ENCODE data around the gene MAP2K7.
"Not testable (repeated sequence)": the region's sequence is repeated elsewhere in the genome, so short reads cannot be mapped to it uniquely, and the experiment has no call there.

Gene MAP2K7

GRCh38 chr19:7928741-7929701 lies 25.3 kb downstream of the MAP2K7 start:
- Mint-ChIP-seq H3K4me3 (no peak overlapping the region), H3K27me3 (ENCODE audit: low read depth) (no peaks in the 10 kb centered on the region), H3K27ac (no peak overlapping the region), H3K4me1 (ENCODE audit: low read depth) (peaks cover 6% of the 10 kb centered on the region), H3K36me3 (ENCODE audit: low read depth) (peaks cover 7% of the 10 kb centered on the region), H3K9me3 (no peaks in the 10 kb centered on the region)
- DNase-seq (ENCODE audit: low spot score), result peak; percentile 39

- not testable (repeated sequence) for H3K4me1 Mint-ChIP-seq (ENCODE audit: low read depth); H3K27me3 Mint-ChIP-seq (ENCODE audit: low read depth); H3K36me3 Mint-ChIP-seq (ENCODE audit: low read depth); H3K9me3 Mint-ChIP-seq; H3K4me3 Mint-ChIP-seq; H3K27ac Mint-ChIP-seq; DNase-seq (ENCODE audit: low spot score)
Observed at GRCh38 chr19:7930030-7930429, 26.4 kb downstream of the MAP2K7 start.

GRCh38 chr19:7930765-7931164 lies 27.1 kb downstream of the MAP2K7 start:
- no peak overlapping the region for H3K4me3 Mint-ChIP-seq
- H3K27me3 Mint-ChIP-seq (ENCODE audit: low read depth), result no peaks in the 10 kb centered on the region
- H3K27ac Mint-ChIP-seq, result no peak overlapping the region
- H3K9me3 Mint-ChIP-seq, result no peaks in the 10 kb centered on the region
- peaks cover 10% of the 10 kb centered on the region for H3K36me3 Mint-ChIP-seq (ENCODE audit: low read depth)
- no peak for DNase-seq (ENCODE audit: low spot score)
- H3K4me1 Mint-ChIP-seq (ENCODE audit: low read depth), result peaks cover 2% of the 10 kb centered on the region

- Mint-ChIP-seq H3K4me1 (ENCODE audit: low read depth) (peaks cover 2% of the 10 kb centered on the region), H3K4me3 (no peak overlapping the region), H3K27ac (no peak overlapping the region), H3K36me3 (ENCODE audit: low read depth) (peaks cover 15% of the 10 kb centered on the region), H3K9me3 (no peaks in the 10 kb centered on the region), H3K27me3 (ENCODE audit: low read depth) (no peaks in the 10 kb centered on the region)
- no peak for DNase-seq (ENCODE audit: low spot score)
Observed at GRCh38 chr19:7931221-7932061, 27.8 kb downstream of the MAP2K7 start.

- DNase-seq (ENCODE audit: low spot score), result no peak
- H3K4me1 Mint-ChIP-seq (ENCODE audit: low read depth), result peaks cover 2% of the 10 kb centered on the region
- H3K9me3 Mint-ChIP-seq, result no peaks in the 10 kb centered on the region
- H3K4me3 Mint-ChIP-seq, result no peak overlapping the region
- H3K27ac Mint-ChIP-seq, result no peak overlapping the region
- H3K27me3 Mint-ChIP-seq (ENCODE audit: low read depth), result no peaks in the 10 kb centered on the region
- peaks cover 17% of the 10 kb centered on the region for H3K36me3 Mint-ChIP-seq (ENCODE audit: low read depth)
Observed at GRCh38 chr19:7932276-7932929, 28.7 kb downstream of the MAP2K7 start.

GRCh38 chr19:7932930-7933300 lies 29.2 kb downstream of the MAP2K7 start:
- no peaks in the 10 kb centered on the region for H3K27me3 Mint-ChIP-seq (ENCODE audit: low read depth)
- peaks cover 2% of the 10 kb centered on the region for H3K4me1 Mint-ChIP-seq (ENCODE audit: low read depth)
- no peak for DNase-seq (ENCODE audit: low spot score)
- H3K27ac Mint-ChIP-seq, result no peak overlapping the region
- peaks cover 18% of the 10 kb centered on the region for H3K36me3 Mint-ChIP-seq (ENCODE audit: low read depth)
- no peaks in the 10 kb centered on the region for H3K9me3 Mint-ChIP-seq
- no peak overlapping the region for H3K4me3 Mint-ChIP-seq

GRCh38 chr19:7933411-7933810 lies 29.7 kb downstream of the MAP2K7 start:
- no peaks in the 10 kb centered on the region for H3K27me3 Mint-ChIP-seq (ENCODE audit: low read depth)
- DNase-seq (ENCODE audit: low spot score), result no peak
- peaks cover 16% of the 10 kb centered on the region for H3K36me3 Mint-ChIP-seq (ENCODE audit: low read depth)
- no peak overlapping the region for H3K27ac Mint-ChIP-seq
- no peaks in the 10 kb centered on the region for H3K9me3 Mint-ChIP-seq
- H3K4me1 Mint-ChIP-seq (ENCODE audit: low read depth), result peaks cover under 1% of the 10 kb centered on the region
- H3K4me3 Mint-ChIP-seq, result no peak overlapping the region

- H3K27me3 Mint-ChIP-seq (ENCODE audit: low read depth), result no peaks in the 10 kb centered on the region
- H3K4me3 Mint-ChIP-seq, result no peak overlapping the region
- no peak for DNase-seq (ENCODE audit: low spot score)
- no peaks in the 10 kb centered on the region for H3K4me1 Mint-ChIP-seq (ENCODE audit: low read depth)
- H3K27ac Mint-ChIP-seq, result no peak overlapping the region
- H3K36me3 Mint-ChIP-seq (ENCODE audit: low read depth), result peaks cover 18% of the 10 kb centered on the region
- no peaks in the 10 kb centered on the region for H3K9me3 Mint-ChIP-seq
Observed at GRCh38 chr19:7933828-7934725, 30.4 kb downstream of the MAP2K7 start.

- Mint-ChIP-seq H3K27ac (no peak overlapping the region), H3K36me3 (ENCODE audit: low read depth) (peaks cover 18% of the 10 kb centered on the region), H3K4me1 (ENCODE audit: low read depth) (no peaks in the 10 kb centered on the region), H3K27me3 (ENCODE audit: low read depth) (no peaks in the 10 kb centered on the region), H3K4me3 (no peak overlapping the region), H3K9me3 (no peaks in the 10 kb centered on the region)
- no peak for DNase-seq (ENCODE audit: low spot score)
Observed at GRCh38 chr19:7934766-7935165, 31.1 kb downstream of the MAP2K7 start.

GRCh38 chr19:7940841-7941240 lies 37.2 kb downstream of the MAP2K7 start:
- Mint-ChIP-seq H3K36me3 (ENCODE audit: low read depth) (peaks cover 17% of the 10 kb centered on the region), H3K4me3 (peak overlapping the region; percentile 40), H3K9me3 (no peaks in the 10 kb centered on the region), H3K4me1 (ENCODE audit: low read depth) (peaks cover 22% of the 10 kb centered on the region), H3K27ac (no peak overlapping the region), H3K27me3 (ENCODE audit: low read depth) (no peaks in the 10 kb centered on the region)
- DNase-seq (ENCODE audit: low spot score), result no peak

- Mint-ChIP-seq H3K9me3 (no peaks in the 10 kb centered on the region), H3K27me3 (ENCODE audit: low read depth) (no peaks in the 10 kb centered on the region), H3K36me3 (ENCODE audit: low read depth) (peaks cover 11% of the 10 kb centered on the region), H3K27ac (peak overlapping the region; percentile 97), H3K4me1 (ENCODE audit: low read depth) (peaks cover 22% of the 10 kb centered on the region), H3K4me3 (peak overlapping the region; percentile 97)
- DNase-seq (ENCODE audit: low spot score), result no peak
Observed at GRCh38 chr19:7941895-7942596, 38.4 kb downstream of the MAP2K7 start.

- H3K9me3 Mint-ChIP-seq, result no peaks in the 10 kb centered on the region
- no peaks in the 10 kb centered on the region for H3K27me3 Mint-ChIP-seq (ENCODE audit: low read depth)
- peak overlapping the region; percentile 97 for H3K4me3 Mint-ChIP-seq
- H3K4me1 Mint-ChIP-seq (ENCODE audit: low read depth), result peaks cover 22% of the 10 kb centered on the region
- peak overlapping the region; percentile 97 for H3K27ac Mint-ChIP-seq
- peaks cover 10% of the 10 kb centered on the region for H3K36me3 Mint-ChIP-seq (ENCODE audit: low read depth)
- no peak for DNase-seq (ENCODE audit: low spot score)
Observed at GRCh38 chr19:7942981-7943443, 39.3 kb downstream of the MAP2K7 start.

All from T-helper 2 cell treated with Interferon-gamma antibody and Interleukin-4, amounts not matched to agents 5 μg/mL and 100 μg/mL, for 36 hours (primary cell).